ENCODE results near the gene PLCXD3.
"Not testable (repeated sequence)": the region's sequence is repeated elsewhere in the genome, so short reads cannot be mapped to it uniquely, and the experiment has no call there.

PLCXD3 gene

GRCh38 chr5:41339339-41339738 lies 171.1 kb downstream of the PLCXD3 start:
- DNase-seq, result no peak

GRCh38 chr5:41338136-41338675 lies 172.2 kb downstream of the PLCXD3 start:
- no peak for DNase-seq

- no peak for DNase-seq
These were observed 172.7 kb downstream of the PLCXD3 start for GRCh38 chr5:41337724-41338123.

- no peak for DNase-seq
These were observed 173.2 kb downstream of the PLCXD3 start for GRCh38 chr5:41337216-41337615.

- DNase-seq, result no peak
These were observed 173.9 kb downstream of the PLCXD3 start for GRCh38 chr5:41336471-41336870.

GRCh38 chr5:41335596-41336181 lies 174.7 kb downstream of the PLCXD3 start:
- no peak for DNase-seq

GRCh38 chr5:41334758-41335157 lies 175.6 kb downstream of the PLCXD3 start:
- no peak for DNase-seq

GRCh38 chr5:41334221-41334620 lies 176.2 kb downstream of the PLCXD3 start:
- DNase-seq, result no peak

- DNase-seq, result no peak
These were observed 185.3 kb downstream of the PLCXD3 start for GRCh38 chr5:41325074-41325473.

- not testable (repeated sequence) for DNase-seq
These were observed 187.6 kb downstream of the PLCXD3 start for GRCh38 chr5:41322826-41323225.

- DNase-seq, result no peak
These were observed 197.8 kb downstream of the PLCXD3 start for GRCh38 chr5:41312478-41313060.

GRCh38 chr5:41312066-41312465 lies 198.3 kb downstream of the PLCXD3 start:
- DNase-seq, result no peak

- no peak for DNase-seq
These were observed 201.1 kb downstream of the PLCXD3 start for GRCh38 chr5:41309275-41309674.

GRCh38 chr5:41306005-41306404 lies 204.4 kb downstream of the PLCXD3 start:
- no peak for DNase-seq

GRCh38 chr5:41305056-41305455 lies 205.3 kb downstream of the PLCXD3 start:
- no peak for DNase-seq

- no peak for DNase-seq
These were observed 214.3 kb downstream of the PLCXD3 start for GRCh38 chr5:41296066-41296465.

- DNase-seq, result no peak
These were observed 219.1 kb downstream of the PLCXD3 start for GRCh38 chr5:41291323-41291722.

GRCh38 chr5:41290810-41291209 lies 219.6 kb downstream of the PLCXD3 start:
- no peak for DNase-seq

- DNase-seq, result no peak
These were observed 220.4 kb downstream of the PLCXD3 start for GRCh38 chr5:41289970-41290464.

- DNase-seq, result no peak
These were observed 223.7 kb downstream of the PLCXD3 start for GRCh38 chr5:41286696-41287095.

GRCh38 chr5:41286165-41286564 lies 224.2 kb downstream of the PLCXD3 start:
- no peak for DNase-seq

GRCh38 chr5:41284938-41285337 lies 225.5 kb downstream of the PLCXD3 start:
- no peak for DNase-seq

GRCh38 chr5:41281215-41281810 lies 229.1 kb downstream of the PLCXD3 start:
- no peak for DNase-seq

- DNase-seq, result no peak
These were observed 231.4 kb downstream of the PLCXD3 start for GRCh38 chr5:41279040-41279439.

Measured in NCI-H1105 (cell line).